HepG2 (cell line): ENCODE results near the gene PNKP. TPM values are rescaled to one million over a fixed set of nuclear protein-coding genes. Genes with fewer than 3 reads are reported as not detected.

Experiments
- ATF5 ChIP-seq: sonication (generic); formaldehyde crosslinking; IDR thresholded peaks from 2 replicates; pipeline ENCODE4 v1.4.0; 2020; ENCODE audit warnings: mild to moderate bottlenecking, low read depth, missing genetic modification reagents
- CCDC6 ChIP-seq: sonication (generic); formaldehyde crosslinking; IDR thresholded peaks from 2 replicates; pipeline ENCODE4 v1.8.1; 2022; ENCODE audit warnings: mild to moderate bottlenecking, missing genetic modification reagents, moderate library complexity
- CSRNP1 ChIP-seq: sonication (generic); formaldehyde crosslinking; IDR thresholded peaks from 2 replicates; pipeline ENCODE4 v1.8.1; 2023; ENCODE audit warnings: mild to moderate bottlenecking, missing genetic modification reagents
- GPN1 ChIP-seq: sonication (generic); formaldehyde crosslinking; IDR thresholded peaks from 2 replicates; pipeline ENCODE4 v1.5.1; 2020; ENCODE audit warnings: missing genetic modification reagents, borderline replicate concordance
- HCFC1 ChIP-seq: fragments of 150-350 bp; IDR thresholded peaks from 2 replicates; pipeline ENCODE4 v1.6.1; 2014; ENCODE audit warnings: low read depth, low read length
- KAT7 ChIP-seq: IDR thresholded peaks from 2 replicates; pipeline ENCODE4 v1.6.1; 2018; ENCODE audit warnings: borderline replicate concordance, missing compliant biosample characterization
- KLF16 ChIP-seq, 2 experiments: sonication (generic) in 1 of 2; formaldehyde crosslinking in 1 of 2; IDR thresholded peaks; 2 replicates each; pipeline versions ENCODE4 v1.6.1 to v1.8.0; 2016 to 2023; ENCODE audit warnings: missing genetic modification reagents in 2 of 2, missing compliant biosample characterization in 1 of 2
- KLF9 ChIP-seq: IDR thresholded peaks from 2 replicates; pipeline ENCODE4 v1.6.1; 2016; ENCODE audit warnings: low read depth
- MEIS2 ChIP-seq: sonication (generic); formaldehyde crosslinking; IDR thresholded peaks from 2 replicates; pipeline ENCODE4 v1.9.0; 2021; ENCODE audit warnings: mild to moderate bottlenecking, missing genetic modification reagents
- MTA1 ChIP-seq: sonication (generic); formaldehyde crosslinking; IDR thresholded peaks from 2 replicates; pipeline ENCODE4 v1.4.0; 2020; ENCODE audit warnings: missing genetic modification reagents, mild to moderate bottlenecking, borderline replicate concordance
- MXD3 ChIP-seq: IDR thresholded peaks from 2 replicates; pipeline ENCODE4 v1.6.1; 2016; ENCODE audit warnings: mild to moderate bottlenecking, missing biosample characterization, missing genetic modification reagents
- SP4 ChIP-seq: sonication (generic); formaldehyde crosslinking; IDR thresholded peaks from 2 replicates; pipeline ENCODE4 v1.8.1; 2023; ENCODE audit warnings: mild to moderate bottlenecking, missing genetic modification reagents
- ZMYM4 ChIP-seq: sonication (generic); formaldehyde crosslinking; IDR thresholded peaks from 2 replicates; pipeline ENCODE4 v1.8.1; 2023; ENCODE audit warnings: mild to moderate bottlenecking, missing genetic modification reagents
- ZNF672 ChIP-seq: sonication (generic); formaldehyde crosslinking; IDR thresholded peaks from 2 replicates; pipeline ENCODE4 v1.8.1; 2022; ENCODE audit warnings: missing genetic modification reagents
- polyA plus RNA-seq, 8 experiments: library from polyadenylated mRNA; depleted of rRNA in 3 of 8; stranded (reverse) in 7 of 8; unstranded in 1 of 8; fragments of >200 nt; fragmentation: Illumina TruSeq in 4 of 8; extraction: Trizol in 4 of 8; gene quantifications; 2 replicates each; pipeline versions ENCODE4 v1.2.1 to v1.2.3, GENCODE V29; 2011 to 2016; ENCODE audit warnings: low read depth in 4 of 8, missing spikeins in 1 of 8, mixed read lengths in 1 of 8; ENCODE audit not compliant: insufficient read depth in 1 of 8
- total RNA-seq, 5 experiments: library from RNA; depleted of rRNA; stranded (reverse); fragments of >200 nt; fragmentation: Illumina TruSeq; extraction: Trizol; gene quantifications; 2 replicates each; pipeline ENCODE4 v1.2.3, GENCODE V29; 2016; ENCODE audit warnings: low read depth in 1 of 5
- TF ChIP-seq, protein P1 (sequence below): sonication (generic); formaldehyde crosslinking; IDR thresholded peaks from 2 replicates; pipeline ENCODE4 v1.4.0; 2020; ENCODE audit warnings: missing genetic modification reagents, low read depth, mild to moderate bottlenecking, borderline replicate concordance
- TF ChIP-seq, protein P2 (sequence below): sonication (generic); formaldehyde crosslinking; IDR thresholded peaks from 2 replicates; pipeline ENCODE4 v1.5.1; 2020; ENCODE audit warnings: mild to moderate bottlenecking, missing genetic modification reagents, moderate library complexity
- TF ChIP-seq, protein P3 (sequence below): sonication (generic); formaldehyde crosslinking; IDR thresholded peaks from 2 replicates; pipeline ENCODE4 v1.4.0; 2020; ENCODE audit warnings: missing genetic modification reagents
- TF ChIP-seq, protein P4 (sequence below): sonication (generic); formaldehyde crosslinking; IDR thresholded peaks from 2 replicates; pipeline ENCODE4 v1.8.0; 2022; ENCODE audit warnings: missing genetic modification reagents, mild to moderate bottlenecking, moderate library complexity, borderline replicate concordance

Gene PNKP
- total and polyA plus RNA-seq, 2 of the 13 experiments (the other 11 are each of a cell fraction or from before 2014, with no cell fraction given): 12.7 to 27.1 TPM

GRCh38 chr19:49866933-49867782 is at the start of gene PNKP (continued):
- TF ChIP-seq CSRNP1 (peak; percentile 87), SP4 (CRISPR knock-in tag) (peak; percentile 92), KLF16 (CRISPR knock-in tag; IDR thresholded peaks at IDR 0.05) (peak in 1 of 2 experiments; percentile 83; a peak in 1 of 4 replicates), HCFC1 (peak; percentile 38; the same call in 1 of the 2 replicates), CCDC6 (peak; percentile 84; the same call in 1 of the 2 replicates), MTA1 (CRISPR knock-in tag) (peak; percentile 56; the same call in 1 of the 2 replicates), ZNF672 (CRISPR knock-in tag) (no peak), MXD3 (CRISPR knock-in tag) (peak; percentile 36; the same call in 1 of the 2 replicates), GPN1 (no peak), KAT7 (CRISPR knock-in tag) (0 out of 2 replicates have a peak, but pooled peaks have one; percentile 47), KLF9 (CRISPR knock-in tag) (peak; percentile 96), ATF5 (CRISPR knock-in tag) (no peak), ZMYM4 (CRISPR knock-in tag) (peak; percentile 47; the same call in 1 of the 2 replicates), MEIS2 (CRISPR knock-in tag) (no peak)
- TF ChIP-seq, protein P1, sequence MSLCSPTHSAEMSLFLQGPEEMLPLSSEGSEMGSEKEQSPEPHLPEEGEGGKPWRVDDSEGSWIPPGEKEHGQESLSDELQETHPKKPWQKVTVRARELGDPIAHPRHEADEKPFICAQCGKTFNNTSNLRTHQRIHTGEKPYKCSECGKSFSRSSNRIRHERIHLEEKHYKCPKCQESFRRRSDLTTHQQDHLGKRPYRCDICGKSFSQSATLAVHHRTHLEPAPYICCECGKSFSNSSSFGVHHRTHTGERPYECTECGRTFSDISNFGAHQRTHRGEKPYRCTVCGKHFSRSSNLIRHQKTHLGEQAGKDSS (CRISPR knock-in tag): 0 out of 2 replicates have a peak, but pooled peaks have one; percentile 4
- TF ChIP-seq, protein P2, sequence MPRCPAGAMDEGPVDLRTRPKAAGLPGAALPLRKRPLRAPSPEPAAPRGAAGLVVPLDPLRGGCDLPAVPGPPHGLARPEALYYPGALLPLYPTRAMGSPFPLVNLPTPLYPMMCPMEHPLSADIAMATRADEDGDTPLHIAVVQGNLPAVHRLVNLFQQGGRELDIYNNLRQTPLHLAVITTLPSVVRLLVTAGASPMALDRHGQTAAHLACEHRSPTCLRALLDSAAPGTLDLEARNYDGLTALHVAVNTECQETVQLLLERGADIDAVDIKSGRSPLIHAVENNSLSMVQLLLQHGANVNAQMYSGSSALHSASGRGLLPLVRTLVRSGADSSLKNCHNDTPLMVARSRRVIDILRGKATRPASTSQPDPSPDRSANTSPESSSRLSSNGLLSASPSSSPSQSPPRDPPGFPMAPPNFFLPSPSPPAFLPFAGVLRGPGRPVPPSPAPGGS: peak; percentile 78; the same call in 1 of the 2 replicates
- TF ChIP-seq, protein P3, sequence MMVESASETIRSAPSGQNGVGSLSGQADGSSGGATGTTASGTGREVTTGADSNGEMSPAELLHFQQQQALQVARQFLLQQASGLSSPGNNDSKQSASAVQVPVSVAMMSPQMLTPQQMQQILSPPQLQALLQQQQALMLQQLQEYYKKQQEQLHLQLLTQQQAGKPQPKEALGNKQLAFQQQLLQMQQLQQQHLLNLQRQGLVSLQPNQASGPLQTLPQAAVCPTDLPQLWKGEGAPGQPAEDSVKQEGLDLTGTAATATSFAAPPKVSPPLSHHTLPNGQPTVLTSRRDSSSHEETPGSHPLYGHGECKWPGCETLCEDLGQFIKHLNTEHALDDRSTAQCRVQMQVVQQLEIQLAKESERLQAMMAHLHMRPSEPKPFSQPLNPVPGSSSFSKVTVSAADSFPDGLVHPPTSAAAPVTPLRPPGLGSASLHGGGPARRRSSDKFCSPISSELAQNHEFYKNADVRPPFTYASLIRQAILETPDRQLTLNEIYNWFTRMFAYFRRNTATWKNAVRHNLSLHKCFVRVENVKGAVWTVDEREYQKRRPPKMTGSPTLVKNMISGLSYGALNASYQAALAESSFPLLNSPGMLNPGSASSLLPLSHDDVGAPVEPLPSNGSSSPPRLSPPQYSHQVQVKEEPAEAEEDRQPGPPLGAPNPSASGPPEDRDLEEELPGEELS (CRISPR knock-in tag): no peak
- TF ChIP-seq, protein P4, sequence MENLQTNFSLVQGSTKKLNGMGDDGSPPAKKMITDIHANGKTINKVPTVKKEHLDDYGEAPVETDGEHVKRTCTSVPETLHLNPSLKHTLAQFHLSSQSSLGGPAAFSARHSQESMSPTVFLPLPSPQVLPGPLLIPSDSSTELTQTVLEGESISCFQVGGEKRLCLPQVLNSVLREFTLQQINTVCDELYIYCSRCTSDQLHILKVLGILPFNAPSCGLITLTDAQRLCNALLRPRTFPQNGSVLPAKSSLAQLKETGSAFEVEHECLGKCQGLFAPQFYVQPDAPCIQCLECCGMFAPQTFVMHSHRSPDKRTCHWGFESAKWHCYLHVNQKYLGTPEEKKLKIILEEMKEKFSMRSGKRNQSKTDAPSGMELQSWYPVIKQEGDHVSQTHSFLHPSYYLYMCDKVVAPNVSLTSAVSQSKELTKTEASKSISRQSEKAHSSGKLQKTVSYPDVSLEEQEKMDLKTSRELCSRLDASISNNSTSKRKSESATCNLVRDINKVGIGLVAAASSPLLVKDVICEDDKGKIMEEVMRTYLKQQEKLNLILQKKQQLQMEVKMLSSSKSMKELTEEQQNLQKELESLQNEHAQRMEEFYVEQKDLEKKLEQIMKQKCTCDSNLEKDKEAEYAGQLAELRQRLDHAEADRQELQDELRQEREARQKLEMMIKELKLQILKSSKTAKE (CRISPR knock-in tag): no peak; the same call in 1 of the 2 replicates
